B cell (primary cell): ENCODE data around the gene CCND3. TPM values are rescaled to one million over a fixed set of nuclear protein-coding genes. Genes with fewer than 3 reads are reported as not detected.

Experiments
- ATAC-seq: fragments of 200-7000 bp; cut with Tn5 transposase; one replicate; pipeline ENCODE4 v1.10.0; 2021; ENCODE audit warnings: low read depth, mild to moderate bottlenecking, moderate number of reproducible peaks, moderate library complexity
- CTCF ChIA-PET: fragments of 350-600 bp; sonication (Branson Sonifier 250); formaldehyde crosslinking; loops from one replicate; lab custom pipeline; 2021; ENCODE audit warnings: antibody characterized with exemption, inconsistent platforms; lab: Charles Lee
- POLR2A ChIA-PET: fragments of 350-600 bp; sonication (Branson Sonifier 250); formaldehyde crosslinking; loops from one replicate; lab custom pipeline; 2021; ENCODE audit warnings: antibody characterized with exemption; lab: Charles Lee
- DNase-seq: peaks from one replicate; pipeline ENCODE4 v3.0.0; 2013
- H2AFZ ChIP-seq: 2 replicates; pipeline ENCODE4 v1.6.1; 2012; ENCODE audit warnings: mild to moderate bottlenecking, low read depth, low read length; ENCODE audit not compliant: insufficient read depth, poor library complexity, severe bottlenecking
- H3K27ac ChIP-seq, 2 donors: 1 replicate in 1 of 2; 2 replicates in 1 of 2; pipeline ENCODE4 v1.5.1; 2012 to 2013; ENCODE audit warnings: low read length in 2 of 2, mild to moderate bottlenecking in 2 of 2, moderate library complexity in 1 of 2
- H3K27me3 ChIP-seq, 4 experiments: fragments of 200-600 bp in 1 of 4; sonication (generic) in 1 of 4; replicated peaks in 1 of 4; 1 replicate in 2 of 4; 2 replicates in 2 of 4; pipeline versions ENCODE4 v1.6.1 to v1.7.0; 2013 to 2016; ENCODE audit warnings: low read length in 3 of 4, mild to moderate bottlenecking in 2 of 4, mixed read lengths in 1 of 4, moderate library complexity in 1 of 4; ENCODE audit not compliant: insufficient read depth in 4 of 4, control insufficient read depth in 3 of 4; ENCODE audit errors: control extremely low read depth in 1 of 4
- H3K36me3 ChIP-seq, 2 experiments: replicated peaks in 1 of 2; 1 replicate in 1 of 2; 2 replicates in 1 of 2; pipeline versions ENCODE4 v1.6.1 to v1.7.1; 2013; ENCODE audit warnings: low read length in 1 of 2; ENCODE audit not compliant: insufficient read depth in 2 of 2, control insufficient read depth in 1 of 2; ENCODE audit errors: control extremely low read depth in 1 of 2, extremely low read depth in 1 of 2
- H3K4me1 ChIP-seq, 2 donors: fragments of 200-600 bp in 1 of 2; sonication (generic) in 1 of 2; 1 replicate in 1 of 2; 2 replicates in 1 of 2; pipeline versions ENCODE4 v1.5.1 to v1.6.1; 2013 to 2017; ENCODE audit warnings: low read length in 2 of 2; ENCODE audit not compliant: control insufficient read depth in 2 of 2, insufficient read depth in 2 of 2
- H3K4me2 ChIP-seq: replicated peaks from 2 replicates; pipeline ENCODE3; 2012; ENCODE audit warnings: mild to moderate bottlenecking, low read depth, low read length; ENCODE audit not compliant: poor library complexity, severe bottlenecking
- H3K4me3 ChIP-seq, 5 experiments: fragments of 200-600 bp in 1 of 5; sonication (generic) in 1 of 5; 1 replicate in 3 of 5; 2 replicates in 2 of 5; pipeline versions ENCODE4 v1.5.1 to v1.7.0; 2011 to 2016; ENCODE audit warnings: low read length in 4 of 5, mild to moderate bottlenecking in 4 of 5, low read depth in 2 of 5, control low read depth in 1 of 5, moderate library complexity in 1 of 5; ENCODE audit not compliant: insufficient read depth in 1 of 5; ENCODE audit errors: control extremely low read depth in 1 of 5, extremely low read depth in 1 of 5
- H3K79me2 ChIP-seq: fragments of 200-600 bp; sonication (generic); one replicate; pipeline ENCODE4 v1.6.0; 2016; ENCODE audit warnings: low read length; ENCODE audit not compliant: control insufficient read depth, insufficient read depth
- H3K9ac ChIP-seq: fragments of 200-600 bp; sonication (generic); 2 replicates; pipeline ENCODE4 v1.6.1; 2017; ENCODE audit warnings: mild to moderate bottlenecking, low read length, moderate library complexity
- H3K9me3 ChIP-seq, 3 donors: one replicate each; pipeline versions ENCODE4 v1.6.1 to v1.7.1; 2013; ENCODE audit warnings: low read length in 2 of 3; ENCODE audit not compliant: control insufficient read depth in 2 of 3, insufficient read depth in 1 of 3; ENCODE audit errors: control extremely low read depth in 1 of 3
- H4K20me1 ChIP-seq: 2 replicates; pipeline ENCODE4 v1.6.0; 2012; ENCODE audit warnings: mild to moderate bottlenecking, low read length; ENCODE audit not compliant: insufficient read depth, control insufficient read depth, poor library complexity, severe bottlenecking
- H3K27ac Mint-ChIP-seq: one replicate; pipeline ENCODE4 v1.8.0; 2021; ENCODE audit warnings: mixed read lengths
- H3K27me3 Mint-ChIP-seq: one replicate; pipeline ENCODE4 v1.8.0; 2021; ENCODE audit warnings: mixed read lengths
- H3K4me1 Mint-ChIP-seq: one replicate; pipeline ENCODE4 v1.8.0; 2021; ENCODE audit warnings: mixed read lengths
- H3K4me3 Mint-ChIP-seq: one replicate; pipeline ENCODE4 v1.8.0; 2021; ENCODE audit warnings: mixed read lengths
- H3K9me3 Mint-ChIP-seq: one replicate; pipeline ENCODE4 v1.8.0; 2022; ENCODE audit warnings: mixed read lengths; ENCODE audit not compliant: insufficient read depth
- CTCF ChIP-seq: fragments of 200-600 bp; IDR thresholded peaks from one replicate; pipeline ENCODE4 v1.8.0; 2022; ENCODE audit warnings: antibody characterized with exemption, mild to moderate bottlenecking
- EZH2 ChIP-seq: IDR thresholded peaks from 2 replicates; pipeline ENCODE4 v1.6.1; 2012; ENCODE audit warnings: borderline replicate concordance, low read depth, mild to moderate bottlenecking, moderate library complexity, low read length; ENCODE audit not compliant: insufficient read depth, poor library complexity, severe bottlenecking
- WGBS: methylation state at CpG from one replicate; pipeline ENCODE4 v1.1.5; 2013; ENCODE audit warnings: missing lambda C conversion rate; ENCODE audit not compliant: insufficient coverage; 5-methylcytosine and 5-hydroxymethylcytosine counted together
- intact Hi-C: fragments of 100-400 bp; cut with micrococcal nuclease; formaldehyde crosslinking; loops from one replicate; pipeline ENCODE4 v1.10.0; 2022
- polyA plus RNA-seq: library from polyadenylated mRNA; depleted of rRNA; stranded (reverse); fragments of >200 nt; gene quantifications from 2 replicates; pipeline ENCODE4 v1.2.3, GENCODE V29; 2012
- total RNA-seq, 2 donors: library from RNA; stranded (reverse); fragments of 120-200 nt in 1 of 2; gene quantifications; 1 replicate in 1 of 2; 2 replicates in 1 of 2; pipeline versions ENCODE4 v1.2.3 to v1.2.4, GENCODE V29; 2013 to 2022

CCND3 gene
- total and polyA plus RNA-seq, 2 donors (not counting 1 experiment from before 2014, with no cell fraction given): 136 to 298 TPM

GRCh38 chr6:41966961-41967311 lies 25.3 kb upstream of the CCND3 start:
- Mint-ChIP-seq H3K27me3 (no peaks in the 10 kb centered on the region), H3K27ac (no peak overlapping the region), H3K9me3 (no peaks in the 10 kb centered on the region), H3K4me1 (peaks cover 32% of the 10 kb centered on the region), H3K4me3 (no peak overlapping the region)
- Histone ChIP-seq H3K4me1 (peaks cover 5 to 6% of the 10 kb centered on the region in 2 donors), H4K20me1 (peaks cover 96% of the 10 kb centered on the region), H3K9me3 (no peaks in the 10 kb centered on the region), H2AFZ (no peak overlapping the region), H3K36me3 (peaks cover 0 to 22% of the 10 kb centered on the region in 2 experiments), H3K4me3 (no peak overlapping the region), H3K79me2 (peaks cover 97% of the 10 kb centered on the region), H3K4me2 (no peak overlapping the region), H3K27ac (no peak overlapping the region), H3K9ac (no peak overlapping the region), H3K27me3 (no peaks in the 10 kb centered on the region)
- no CpG with 5 or more reads among the region's 4 CpGs for WGBS
- no peak for TF ChIP-seq EZH2
- TF ChIP-seq CTCF: no peak
- ATAC-seq (no peak), DNase-seq (no peak)
- CTCF ChIA-PET: no interaction called here
- POLR2A ChIA-PET: no interaction called here
- intact Hi-C loops: no loop called here

DNA sequence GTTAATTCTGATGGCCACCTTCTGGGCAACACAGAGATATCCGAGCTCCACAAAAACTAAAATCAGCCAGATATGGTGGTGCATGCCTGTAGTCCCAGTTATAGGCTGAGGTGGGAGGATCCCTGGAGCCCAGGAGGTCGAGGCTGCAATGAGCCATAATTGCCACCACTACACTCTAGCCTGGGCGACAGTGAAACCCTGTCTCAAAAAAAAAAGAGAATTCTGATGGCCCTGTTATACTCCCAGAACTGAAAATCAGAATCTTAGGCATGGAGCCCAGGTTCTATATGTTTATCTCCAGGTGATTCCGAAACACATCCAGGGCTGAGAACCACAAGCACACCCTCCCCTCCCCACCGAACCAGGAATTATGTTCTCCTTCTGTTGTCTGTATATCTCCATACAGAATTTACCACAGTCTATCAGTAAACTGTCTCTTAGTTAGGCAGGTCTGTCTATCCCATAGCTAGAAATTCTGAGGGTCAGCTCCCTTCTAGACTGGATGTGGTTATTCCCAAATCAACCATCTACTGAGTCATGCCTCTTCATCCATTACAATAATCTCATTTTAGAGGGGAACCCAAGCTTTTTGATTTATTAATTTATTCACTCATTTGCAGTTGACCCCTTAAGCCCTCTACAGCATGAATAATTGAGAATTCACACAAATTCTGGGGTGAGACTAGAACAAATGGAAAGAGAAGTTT lies 24.8 kb upstream of the CCND3 start:
- no peak for DNase-seq
- H3K27ac ChIP-seq: no peak overlapping the region
- peaks cover 5 to 6% of the 10 kb centered on the region in 2 donors for H3K4me1 ChIP-seq
- H3K9me3 Mint-ChIP-seq: no peaks in the 10 kb centered on the region
- no peak overlapping the region for H3K4me3 Mint-ChIP-seq
- WGBS: 100% methylated on average over 2 of the region's 5 CpGs
- H3K4me3 ChIP-seq: no peak overlapping the region
- POLR2A ChIA-PET: no interaction called here
- peaks cover 0 to 26% of the 10 kb centered on the region in 2 experiments for H3K36me3 ChIP-seq
- intact Hi-C loops: no loop called here
- no peak for ATAC-seq
- peaks cover 98% of the 10 kb centered on the region for H3K79me2 ChIP-seq
- peaks cover 96% of the 10 kb centered on the region for H4K20me1 ChIP-seq
- no peak overlapping the region for H3K27ac Mint-ChIP-seq
- H3K4me1 Mint-ChIP-seq: peaks cover 38% of the 10 kb centered on the region
- no peaks in the 10 kb centered on the region for H3K9me3 ChIP-seq
- H3K27me3 Mint-ChIP-seq: no peaks in the 10 kb centered on the region
- H3K27me3 ChIP-seq: no peaks in the 10 kb centered on the region
- CTCF ChIA-PET: no interaction called here
- H2AFZ ChIP-seq: no peak overlapping the region
- H3K4me2 ChIP-seq: no peak overlapping the region
- no peak overlapping the region for H3K9ac ChIP-seq
- TF ChIP-seq CTCF (no peak), EZH2 (no peak)
